ENCODE measurements around the gene AQP12A.
"Not testable (repeated sequence)": the region's sequence is repeated elsewhere in the genome, so short reads cannot be mapped to it uniquely, and the experiment has no call there.

- not testable (repeated sequence) for TF ChIP-seq CTCF, POLR2A (IDR thresholded peaks at IDR 0.05)
Measured at GRCh38 chr2:240700616-240701015, 8.9 kb downstream of the AQP12A start.

Data from adrenal gland (tissue), 5 donors.